Activated CD4-positive, alpha-beta T cell treated with anti-CD3 and anti-CD28 coated beads, Interleukin-2, amount 50 U/mL, for 1 hour (primary cell): ENCODE results near the gene GPSM3.
"Not testable (repeated sequence)": the region's sequence is repeated elsewhere in the genome, so short reads cannot be mapped to it uniquely, and the experiment has no call there.

Experiments
- DNase-seq: peaks from one replicate; pipeline ENCODE4 v3.0.0-alpha.2; 2020

The GPSM3 gene

DNA sequence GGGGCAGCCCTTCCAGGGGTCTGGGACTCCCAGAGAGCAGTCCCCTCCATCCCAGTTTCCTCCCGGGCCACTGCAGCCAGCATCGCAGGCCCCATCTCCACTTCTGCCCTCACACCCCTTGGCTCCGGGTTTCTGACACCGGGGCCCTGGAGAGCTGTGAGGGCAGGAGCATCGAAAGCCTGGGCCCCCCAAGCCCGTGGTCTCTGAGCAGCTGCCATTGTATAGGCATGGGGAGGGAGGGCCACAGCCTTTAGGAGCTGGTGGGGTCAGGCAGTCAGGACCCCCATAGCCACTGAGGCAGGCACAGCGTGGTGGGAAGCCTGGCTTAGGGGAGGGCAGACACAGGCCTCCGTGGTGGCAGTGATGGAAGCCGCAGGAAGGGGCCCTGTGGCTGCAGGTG lies 9.7 kb upstream of the GPSM3 start:
- no peak for DNase-seq

DNA sequence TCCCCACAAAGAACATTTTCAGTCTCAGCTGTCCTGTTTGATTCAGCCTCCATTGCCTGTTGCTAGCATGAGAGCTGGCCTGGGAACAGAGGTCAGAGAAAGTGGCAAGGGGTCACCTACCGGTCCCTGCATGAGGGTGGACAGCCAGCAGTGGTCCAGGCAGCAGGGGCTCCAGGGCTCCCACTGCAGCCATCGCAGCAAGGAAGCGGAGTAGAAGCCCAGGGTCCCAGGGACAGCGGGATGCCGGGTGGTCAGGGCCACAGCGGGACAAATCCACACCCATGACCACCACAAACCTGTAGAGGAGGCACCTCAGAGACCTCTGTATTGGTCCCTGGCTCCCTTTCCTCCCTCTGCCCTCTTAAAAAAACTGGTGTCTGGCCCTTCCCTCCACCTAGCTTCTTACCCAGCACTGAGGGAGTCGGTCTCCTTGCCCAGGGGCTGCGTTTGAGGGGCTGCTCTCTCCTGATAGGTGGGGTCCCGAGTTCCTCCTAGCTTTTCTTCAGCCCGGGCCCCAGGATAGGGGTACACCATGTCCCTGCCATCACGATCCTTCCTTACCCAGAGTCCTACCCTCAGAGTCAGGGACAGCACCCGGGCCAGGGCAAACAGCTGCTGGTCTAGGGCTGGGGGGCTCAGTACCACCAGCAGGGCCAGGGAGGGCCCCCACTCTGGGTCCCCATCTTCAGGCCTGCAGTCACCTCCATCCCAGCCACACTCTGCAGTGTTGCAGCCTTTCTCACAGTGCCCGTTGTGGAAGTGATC lies 8.4 kb upstream of the GPSM3 start:
- no peak for DNase-seq

DNA sequence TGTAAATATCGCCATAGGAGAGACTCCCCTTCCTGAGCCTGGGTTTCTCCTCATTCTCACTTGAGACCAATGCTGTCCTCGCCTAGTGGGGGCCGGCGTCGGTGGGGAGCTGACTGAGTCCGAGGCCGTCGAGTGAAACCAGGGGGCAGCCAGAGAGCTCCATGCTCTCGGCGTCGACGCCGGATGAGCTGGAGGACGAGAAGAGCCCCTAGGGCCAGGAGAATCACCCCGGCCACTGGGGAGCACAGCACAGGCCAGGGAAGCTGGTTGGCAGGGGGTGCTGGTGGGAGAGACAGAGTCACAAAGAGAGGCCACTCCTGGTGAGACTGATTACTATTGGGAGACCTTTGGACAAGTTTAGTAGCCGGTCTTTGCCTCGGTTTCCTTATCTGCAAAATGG lies 6.4 kb upstream of the GPSM3 start:
- no peak for DNase-seq

DNA sequence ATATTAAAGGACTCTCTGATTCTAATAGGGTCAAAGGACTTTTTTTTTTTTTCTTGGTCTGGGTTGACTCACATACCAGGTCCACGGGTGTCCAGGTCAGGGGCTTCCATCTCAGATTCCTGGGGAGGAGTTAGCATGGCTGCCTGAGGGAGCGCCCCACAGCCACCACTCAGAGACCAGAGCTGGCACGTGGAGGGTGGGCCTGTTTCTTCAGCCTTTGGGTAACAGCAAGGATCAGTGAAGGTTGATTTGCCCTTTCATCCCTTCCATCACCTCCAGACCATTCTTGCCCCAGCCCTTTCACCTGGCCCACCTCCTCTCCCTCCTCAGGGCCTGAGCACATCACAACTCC lies 5.9 kb upstream of the GPSM3 start:
- DNase-seq: no peak

DNA sequence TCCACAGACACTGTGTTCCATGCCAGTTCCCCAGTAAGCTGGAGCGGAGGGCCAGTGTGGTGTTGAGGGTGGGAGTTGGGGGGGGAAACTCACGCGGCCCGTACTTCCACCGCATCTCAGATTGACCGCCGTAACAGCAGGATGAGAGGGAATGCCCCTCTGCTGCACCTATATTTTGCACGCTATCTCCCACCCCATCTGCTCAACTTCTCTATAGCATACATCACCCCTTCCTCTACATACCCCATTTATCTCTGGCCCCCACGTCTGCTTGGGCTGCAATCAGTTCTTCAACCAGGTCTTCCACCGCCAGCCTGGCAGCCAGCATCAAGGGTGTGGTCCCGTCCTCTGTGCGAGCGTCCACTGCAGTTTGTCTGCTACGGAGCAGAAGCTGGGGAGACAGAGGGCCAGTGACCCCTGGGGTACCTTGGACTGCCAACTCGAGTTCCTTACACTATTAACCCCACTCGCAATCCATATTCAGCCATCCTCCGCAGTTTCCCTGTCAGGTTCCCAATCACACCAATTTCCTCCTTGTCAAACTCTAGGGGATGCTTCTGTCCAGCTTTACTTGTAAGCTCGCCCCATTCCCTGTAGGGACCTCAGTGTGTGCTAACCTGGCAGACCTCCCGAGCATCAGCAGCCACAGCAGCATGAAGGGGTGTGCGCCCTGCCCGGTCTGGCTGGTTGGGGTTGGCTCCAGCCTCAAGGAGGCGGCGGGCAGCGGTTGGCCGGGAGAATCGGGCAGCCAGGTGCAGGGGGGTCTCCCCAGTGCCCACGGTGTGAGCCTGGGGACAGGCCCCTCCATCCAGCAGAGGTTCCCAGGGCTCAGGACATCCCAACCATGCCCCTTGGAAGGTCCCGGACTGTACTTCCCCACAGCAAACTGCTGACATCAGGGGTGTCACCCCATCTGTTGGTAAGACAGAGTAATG lies 4.5 kb upstream of the GPSM3 start:
- no peak for DNase-seq

DNA sequence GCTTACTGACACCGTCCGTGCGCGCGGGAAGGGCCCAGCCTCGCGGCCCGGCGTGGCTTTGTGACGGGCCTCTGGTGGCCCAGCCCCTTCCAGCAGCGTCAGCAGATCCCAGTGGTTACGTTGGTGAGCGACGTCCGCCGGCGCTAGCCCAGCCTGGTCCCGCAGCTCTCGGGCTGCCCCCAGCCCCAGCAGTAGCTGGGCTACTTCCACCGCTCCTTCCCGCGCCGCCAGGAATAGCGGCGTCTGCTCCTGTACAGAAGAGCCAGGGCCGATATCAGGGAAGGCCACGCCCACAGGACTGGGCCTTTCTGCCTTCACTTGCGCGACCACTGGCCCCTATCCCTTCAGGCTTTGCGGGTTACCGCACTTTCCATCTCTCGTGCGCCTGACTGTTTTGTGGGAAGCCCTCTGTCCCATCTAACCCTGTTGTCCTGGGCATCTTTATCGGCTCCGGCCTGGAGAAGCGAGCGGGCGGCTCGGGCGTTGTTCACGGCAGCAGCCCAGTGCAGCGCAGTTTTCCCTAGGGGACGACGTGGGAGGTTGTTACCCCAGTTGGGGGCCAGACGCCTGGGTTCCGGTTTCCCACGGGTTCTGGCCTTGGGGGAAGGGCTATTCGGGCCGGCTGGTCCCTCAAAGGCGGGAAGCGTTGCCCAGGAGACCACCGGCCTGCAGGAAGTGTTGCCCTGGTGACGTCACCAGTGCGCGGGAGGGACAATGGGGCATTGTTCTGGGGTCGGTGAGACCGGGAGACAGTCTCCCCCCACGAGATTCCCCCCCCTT lies 3.6 kb upstream of the GPSM3 start:
- peak; percentile 53 for DNase-seq

DNA sequence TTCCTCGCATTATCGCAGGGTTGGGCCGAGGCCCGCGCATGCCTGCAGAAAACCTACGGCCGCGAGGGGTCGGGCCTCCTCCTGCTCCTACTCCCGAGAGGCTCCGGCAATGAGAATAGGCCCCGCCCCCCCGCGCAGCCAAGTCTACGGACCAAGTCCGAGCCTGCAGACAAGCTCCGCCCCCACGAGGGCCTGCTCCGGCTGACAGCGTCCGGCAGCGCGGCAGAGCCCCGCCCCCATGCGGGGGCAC lies 3.1 kb upstream of the GPSM3 start:
- DNase-seq: peak; percentile 99

DNA sequence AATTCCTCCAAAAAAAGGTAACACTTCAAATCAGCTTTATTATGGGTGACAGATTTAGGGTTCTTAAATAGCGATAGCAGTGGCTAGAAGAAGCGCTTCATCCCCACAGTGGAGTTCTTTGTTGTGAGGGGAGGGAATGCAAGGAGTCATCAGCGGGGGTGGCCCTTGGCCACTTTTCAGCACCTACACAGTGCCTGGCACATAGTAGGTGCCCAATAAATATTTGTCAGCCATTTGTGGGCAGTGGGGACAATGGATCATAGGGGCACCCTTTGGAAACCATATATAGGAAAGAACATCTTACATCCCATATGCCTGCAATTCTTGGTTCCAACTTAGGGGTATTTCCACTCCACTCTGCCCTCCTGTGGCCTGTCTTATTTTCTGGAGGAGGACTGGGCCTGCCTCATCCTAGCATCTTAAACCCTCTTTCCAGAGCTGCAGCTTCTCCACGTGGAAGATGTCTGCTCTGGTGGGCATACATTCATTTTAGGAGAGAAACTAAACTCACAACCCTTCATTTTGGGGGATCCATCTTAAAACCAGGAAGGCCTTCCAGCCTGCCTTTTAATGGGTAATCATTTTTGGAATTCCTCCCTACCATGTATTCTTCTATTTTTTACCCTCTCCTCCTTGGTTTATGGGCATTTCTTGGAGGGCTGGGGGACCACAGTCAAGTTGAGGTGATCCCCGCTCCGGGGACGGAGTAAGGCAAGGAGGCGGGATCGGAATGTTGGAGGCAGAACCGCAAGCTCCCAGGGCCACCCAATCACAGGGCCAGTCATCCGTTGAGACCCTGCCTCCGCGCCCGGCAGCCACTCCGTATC lies 2.6 kb upstream of the GPSM3 start:
- DNase-seq: no peak

DNA sequence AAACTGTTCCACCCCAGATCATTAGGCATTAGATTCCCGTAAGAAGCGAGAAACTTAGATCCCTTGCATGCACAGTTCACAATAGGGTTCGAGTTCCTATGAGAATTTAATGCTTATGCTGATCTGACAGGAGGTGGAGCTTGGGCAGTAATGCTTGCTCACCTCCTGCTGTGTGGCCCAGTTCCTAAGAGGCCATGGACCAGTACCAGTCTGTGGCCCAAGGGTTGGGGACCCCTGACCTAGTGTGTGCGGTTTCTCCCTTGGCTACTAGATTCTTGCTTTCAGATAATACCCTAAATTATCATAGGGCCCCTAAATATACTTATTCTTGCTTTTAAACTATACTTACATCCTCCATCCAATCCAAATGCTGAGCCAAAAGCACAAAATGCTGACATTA lies 1.9 kb upstream of the GPSM3 start:
- no peak for DNase-seq

DNA sequence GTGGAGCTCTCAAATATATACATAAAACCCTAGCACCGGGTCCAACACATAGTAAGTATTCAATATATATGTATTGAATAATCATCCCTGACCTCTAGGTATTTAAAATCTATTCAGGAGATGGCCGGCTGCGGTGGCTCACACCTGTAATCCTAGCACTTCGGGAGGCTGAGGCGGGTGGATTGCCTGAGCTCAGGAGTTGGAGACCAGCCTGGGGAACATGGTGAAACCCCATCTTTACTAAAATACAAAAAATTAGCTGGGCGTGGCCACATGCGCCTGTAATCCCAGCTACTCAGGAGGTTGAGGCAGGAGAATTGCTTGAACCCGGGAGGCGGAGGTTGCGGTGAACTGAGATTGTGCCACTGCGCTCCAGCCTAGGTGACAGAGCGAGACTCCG lies 653 bp upstream of the GPSM3 start:
- DNase-seq: not testable (repeated sequence)

DNA sequence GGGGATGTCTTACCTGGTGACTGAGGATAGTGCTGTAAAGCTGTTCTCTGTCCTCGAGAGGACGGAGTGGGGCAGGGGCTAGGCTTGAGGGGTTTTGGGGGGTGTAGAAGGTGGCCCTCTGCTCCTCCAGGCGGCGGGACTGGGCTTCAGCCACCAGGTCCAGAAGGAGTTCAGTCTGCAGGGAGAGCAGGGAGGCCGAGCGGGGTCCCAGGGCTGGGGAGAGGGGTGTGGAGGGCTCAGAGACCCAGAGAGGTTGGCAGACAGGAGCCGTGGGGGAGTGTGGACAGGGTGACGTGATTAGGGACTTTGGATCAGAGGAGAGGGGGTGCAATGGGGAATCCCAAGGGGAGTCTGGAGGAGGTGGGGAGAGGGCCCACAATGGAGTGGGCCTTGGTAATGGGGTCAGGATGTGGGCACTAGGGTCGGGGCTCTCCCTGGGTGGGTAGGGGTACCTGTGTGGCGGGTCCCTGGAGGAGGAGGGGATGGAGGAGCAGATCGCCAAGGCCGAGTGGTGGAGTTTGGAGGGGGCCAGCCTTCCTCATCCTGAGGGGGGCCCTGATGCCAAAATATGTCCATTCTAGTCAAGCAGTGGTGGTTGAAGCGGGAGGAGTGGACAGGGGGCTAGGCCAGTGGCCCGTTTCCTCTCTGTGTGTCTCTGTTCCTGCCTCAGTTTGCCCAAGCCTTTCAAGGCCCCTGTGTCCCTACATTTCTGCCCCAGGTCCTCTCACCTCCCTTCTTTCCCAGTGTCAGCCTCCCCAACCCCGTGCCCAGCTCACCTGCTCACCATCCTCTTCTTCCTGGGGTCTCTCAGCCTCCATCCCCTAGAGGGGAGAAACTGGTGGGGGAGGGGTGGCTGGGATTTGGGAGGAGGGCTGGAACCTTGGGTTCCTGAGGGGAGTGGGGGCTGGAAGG lies 491 bp downstream of the GPSM3 start:
- DNase-seq: no peak

DNA sequence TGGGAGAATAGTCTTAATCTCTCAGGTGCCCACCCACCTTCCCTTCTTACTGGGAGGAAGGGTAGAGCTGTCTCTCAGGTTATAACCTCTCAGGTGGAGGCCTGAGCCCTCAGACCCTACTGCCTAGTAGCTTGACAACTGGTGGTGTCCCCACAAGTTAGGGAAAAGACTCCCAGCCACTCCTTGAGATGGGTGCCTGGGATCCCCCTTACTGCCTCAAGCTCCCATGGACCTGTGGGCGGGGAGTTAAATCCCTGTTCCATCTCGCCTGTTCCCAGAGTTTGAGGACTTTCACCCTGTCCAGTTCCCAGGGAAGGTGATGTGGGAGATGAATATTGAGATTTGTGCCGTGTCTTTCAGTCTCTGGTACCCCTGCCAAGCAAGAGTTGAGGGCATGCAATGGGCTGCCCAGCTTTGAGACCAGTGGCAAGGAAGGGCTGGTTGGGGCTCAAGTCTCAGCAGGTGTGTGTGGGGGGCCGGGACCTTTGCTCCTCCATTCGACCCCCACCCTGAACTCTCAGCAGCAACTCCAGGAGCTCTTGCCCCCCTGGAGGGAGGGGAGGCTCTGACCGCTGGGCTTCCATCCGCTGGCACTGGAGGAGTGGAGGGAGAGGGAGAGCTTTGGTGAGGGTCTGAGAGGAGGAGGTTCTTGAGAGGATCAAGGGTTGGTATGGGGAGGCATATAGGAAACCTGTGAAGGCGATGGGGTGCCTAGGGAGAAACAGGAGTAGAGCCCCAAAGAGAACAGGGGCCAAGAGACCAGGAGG lies 1.3 kb downstream of the GPSM3 start:
- DNase-seq: no peak

DNA sequence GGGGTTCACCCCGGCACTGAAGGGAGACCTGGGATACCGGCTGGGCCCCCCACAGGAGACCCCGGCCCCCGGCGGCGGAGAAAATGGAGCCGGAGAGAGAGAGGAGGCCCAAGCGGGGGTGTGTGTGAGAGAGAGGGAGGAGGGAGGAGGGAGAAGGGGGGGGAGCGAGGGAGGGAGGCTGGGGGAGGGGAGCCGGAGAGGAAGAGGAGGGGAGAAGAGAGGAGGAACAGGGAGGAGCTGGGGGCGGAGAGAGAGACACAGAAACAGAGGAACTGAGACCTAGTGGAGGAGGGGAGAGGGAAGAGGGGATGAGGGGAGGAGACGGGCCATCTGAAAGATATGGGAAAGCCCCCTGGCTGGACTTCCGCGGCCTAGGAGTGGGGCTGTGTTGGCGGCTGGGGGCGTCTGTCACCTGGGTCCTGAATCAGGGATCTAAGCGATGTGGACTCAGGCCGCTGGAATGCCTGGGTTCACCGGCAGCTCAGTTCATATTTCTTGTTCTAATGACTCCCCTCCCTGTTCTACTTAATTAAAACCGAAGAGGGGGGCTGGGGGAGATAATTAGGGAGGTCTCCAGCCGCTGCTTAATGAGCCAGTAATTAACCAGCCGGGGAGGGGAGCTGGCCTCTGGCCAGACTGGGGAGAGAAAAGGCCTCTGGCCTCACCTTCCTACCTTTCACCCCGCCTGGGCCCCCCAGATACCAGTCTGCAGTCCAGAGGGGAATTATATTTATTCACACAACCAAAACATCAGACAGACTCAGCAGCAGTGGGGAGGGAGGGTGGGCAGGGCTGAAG lies 2.2 kb downstream of the GPSM3 start, which contains the start of gene PBX2:
TSS of gene PBX2 (minus strand) at position 149 of the 798 bp plus-strand sequence. CDS start 287 bp downstream, outside the sequence.
- peak; percentile 81 for DNase-seq

DNA sequence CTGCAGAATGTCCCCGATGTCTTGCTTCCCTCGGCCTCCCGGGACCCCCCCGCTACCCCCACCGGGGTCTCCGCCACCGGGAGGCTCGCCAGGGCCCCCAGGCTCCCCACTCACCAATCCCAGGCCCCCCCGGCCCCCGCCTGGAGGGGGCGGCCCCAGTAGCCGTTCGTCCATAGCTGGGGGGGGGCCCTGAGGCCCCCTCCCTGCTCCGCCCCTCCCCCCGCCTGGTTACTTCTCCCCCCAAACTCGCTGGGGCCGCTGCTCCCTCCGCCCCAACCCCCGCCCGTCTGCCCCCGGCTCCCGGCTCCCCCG lies 2.7 kb downstream of the GPSM3 start:
- DNase-seq: no peak

DNA sequence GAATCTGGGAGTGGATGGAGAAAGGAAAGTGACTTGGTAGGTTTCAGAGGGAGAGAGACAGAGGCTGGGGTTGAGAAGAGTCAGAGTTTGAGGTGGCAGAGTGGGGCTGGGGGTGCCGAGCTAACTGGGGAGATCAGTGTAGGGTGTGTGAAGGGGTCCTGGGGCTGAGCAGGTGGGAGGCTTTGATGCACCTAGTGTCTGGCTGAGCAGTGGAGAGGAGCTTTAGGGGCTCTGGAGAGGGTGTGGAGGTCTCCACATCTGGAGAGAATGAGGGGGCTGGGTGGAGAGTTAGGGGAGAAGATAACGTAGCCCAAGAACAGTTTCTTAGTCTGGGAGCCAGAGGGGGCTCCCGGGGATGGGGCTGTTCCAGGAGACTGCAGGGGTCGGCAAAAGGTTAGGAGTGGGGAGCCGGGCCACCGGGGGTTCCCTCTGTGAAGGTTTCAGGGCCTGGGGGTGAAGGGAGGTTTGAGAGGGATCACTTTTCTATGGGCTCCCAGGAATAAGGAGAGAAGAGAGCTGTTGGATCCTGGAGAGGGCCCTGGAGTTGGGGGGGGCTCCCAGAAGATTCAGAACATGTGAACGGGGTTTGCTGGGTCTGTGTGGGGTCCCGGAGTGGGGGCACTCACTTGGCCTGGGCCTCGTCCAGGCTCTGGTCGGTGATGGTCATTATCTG lies 3.2 kb downstream of the GPSM3 start:
- DNase-seq: no peak

DNA sequence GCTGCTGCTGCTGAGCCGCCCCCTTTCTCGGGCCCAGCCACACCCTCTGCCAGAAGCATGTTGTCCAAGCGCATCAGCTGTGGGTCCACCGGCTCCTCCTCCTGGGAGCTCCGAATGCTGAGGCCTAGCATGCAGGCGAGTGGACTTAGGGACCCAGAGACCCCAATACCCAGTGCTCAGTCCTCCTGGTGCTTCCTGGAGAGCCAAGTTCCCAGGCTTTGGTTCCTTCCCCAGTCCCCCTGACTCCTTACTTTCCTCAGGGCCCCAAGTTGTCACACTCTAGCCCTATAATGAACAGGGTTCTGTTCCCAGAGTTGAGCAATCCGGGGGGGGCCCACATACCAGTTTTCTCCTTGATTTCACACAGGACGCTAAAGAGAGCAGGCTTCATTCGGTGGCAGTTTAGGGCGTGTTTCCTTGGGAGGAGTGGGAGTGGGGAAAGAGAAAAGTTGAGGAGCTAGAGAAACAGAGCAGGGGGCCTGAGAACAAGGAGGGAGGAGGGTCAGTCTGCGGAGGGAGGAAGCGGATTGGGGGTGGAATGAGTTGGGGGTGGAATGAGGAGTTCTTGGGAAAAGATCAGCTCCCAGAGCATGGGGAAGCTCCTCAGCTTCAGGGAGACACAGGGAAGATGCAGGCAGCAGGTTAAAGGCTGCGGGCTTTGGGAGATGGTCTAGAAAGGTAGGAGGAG lies 3.9 kb downstream of the GPSM3 start:
- no peak for DNase-seq

DNA sequence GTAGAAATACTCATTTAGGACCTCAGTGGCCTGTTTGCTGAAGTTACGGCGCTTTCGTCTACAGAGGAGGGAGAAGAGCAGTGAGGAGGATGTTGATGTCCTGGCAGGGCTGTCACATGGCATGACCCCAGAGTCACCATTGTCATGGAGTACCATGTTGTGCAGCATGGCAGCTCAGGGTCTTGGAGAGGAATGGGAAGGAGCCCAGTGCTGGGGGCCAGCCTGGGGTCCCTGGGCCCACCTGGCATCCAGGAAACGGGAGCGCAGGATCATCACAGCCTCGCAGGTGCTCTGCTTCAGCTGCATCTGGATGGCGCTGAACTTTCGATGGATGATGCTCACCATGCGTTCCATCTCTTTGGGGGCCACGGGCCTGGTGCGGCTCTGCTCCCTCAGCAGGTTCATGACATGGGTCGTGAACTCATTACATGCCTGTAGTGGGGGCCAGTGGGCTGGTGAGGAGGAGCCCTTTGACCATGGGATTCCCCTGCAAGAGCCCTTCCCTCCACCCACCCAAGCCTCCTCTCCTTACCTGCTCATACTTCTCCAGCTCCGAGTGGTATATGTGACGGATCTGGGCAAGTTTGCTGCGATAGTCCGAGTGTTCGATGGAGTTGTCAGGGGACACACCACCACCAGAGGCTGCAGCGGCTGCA lies 4.6 kb downstream of the GPSM3 start:
- not testable (repeated sequence) for DNase-seq

DNA sequence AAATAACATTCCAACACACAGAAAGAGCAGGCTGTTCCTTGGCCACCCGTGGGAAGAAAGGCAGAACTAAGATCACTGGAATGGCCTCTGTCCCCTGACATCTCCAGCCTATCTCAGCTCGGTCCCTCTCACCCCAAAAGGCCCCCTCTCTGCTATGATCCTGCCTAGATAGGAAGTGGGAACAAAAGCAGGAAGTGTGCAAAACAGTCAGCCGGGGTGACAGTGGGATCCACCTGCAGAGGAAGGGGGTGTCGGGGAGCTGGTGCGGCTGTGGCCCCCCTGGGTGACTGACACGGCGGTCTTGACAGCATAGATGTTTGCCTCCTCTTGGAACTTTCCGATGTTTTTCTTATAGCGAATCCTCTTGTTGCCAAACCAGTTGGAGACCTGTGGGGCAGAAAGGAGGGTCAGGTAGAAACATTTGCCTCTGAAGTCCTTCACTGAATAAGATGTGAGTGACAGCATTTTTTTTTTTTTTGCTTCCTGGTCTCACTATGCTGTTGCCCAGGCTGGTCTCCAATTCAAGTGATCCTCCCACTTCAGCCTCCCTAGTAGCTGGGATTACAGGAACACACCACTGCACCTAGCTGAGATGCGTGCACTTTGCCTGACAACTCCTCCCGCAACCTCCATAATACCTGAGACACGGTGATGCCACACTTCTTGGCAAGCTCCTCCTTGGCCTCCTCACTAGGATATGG lies 5.3 kb downstream of the GPSM3 start:
- DNase-seq: no peak
